HepG2 (cell line): ENCODE results near the gene FGF18. TPM values are rescaled to one million over a fixed set of nuclear protein-coding genes. Genes with fewer than 3 reads are reported as not detected.

ENCODE experiments used
- CREB3 ChIP-seq: sonication (generic); formaldehyde crosslinking; IDR thresholded peaks from 2 replicates; pipeline ENCODE4 v1.5.0; 2020; ENCODE audit warnings: missing genetic modification reagents
- NRL ChIP-seq: sonication (generic); formaldehyde crosslinking; IDR thresholded peaks from 2 replicates; pipeline ENCODE4 v1.5.0; 2020; ENCODE audit warnings: missing genetic modification reagents, mild to moderate bottlenecking, moderate library complexity, borderline replicate concordance
- POGK ChIP-seq: sonication (generic); formaldehyde crosslinking; conservative IDR thresholded peaks from 2 replicates; pipeline ENCODE4 v1.8.0; 2022; ENCODE audit warnings: mild to moderate bottlenecking, moderate library complexity, missing genetic modification reagents
- RAD21 ChIP-seq: fragments of 450-650 bp; formaldehyde crosslinking; IDR thresholded peaks from 2 replicates; pipeline ENCODE4 v1.5.0; 2020; ENCODE audit warnings: mild to moderate bottlenecking
- REST ChIP-seq, 2 experiments: IDR thresholded peaks; 2 replicates each; pipeline ENCODE4 v1.6.1; 2011 to 2012; ENCODE audit warnings: low read length in 2 of 2, borderline replicate concordance in 1 of 2, low read depth in 1 of 2, mild to moderate bottlenecking in 1 of 2, moderate library complexity in 1 of 2
- UBTF ChIP-seq: sonication (generic); formaldehyde crosslinking; IDR thresholded peaks from 2 replicates; pipeline ENCODE4 v1.4.0; 2020; ENCODE audit warnings: mild to moderate bottlenecking, missing genetic modification reagents
- ZNF263 ChIP-seq: sonication (generic); formaldehyde crosslinking; IDR thresholded peaks from 2 replicates; pipeline ENCODE4 v1.4.0; 2020; ENCODE audit warnings: missing genetic modification reagents
- ZNF275 ChIP-seq: sonication (generic); formaldehyde crosslinking; IDR thresholded peaks from 2 replicates; pipeline ENCODE4 v1.8.0; 2022; ENCODE audit warnings: missing genetic modification reagents, mild to moderate bottlenecking, inconsistent platforms, borderline replicate concordance
- ZNF430 ChIP-seq: sonication (generic); formaldehyde crosslinking; IDR thresholded peaks from 2 replicates; pipeline ENCODE4 v1.9.0; 2021; ENCODE audit warnings: mild to moderate bottlenecking, missing genetic modification reagents
- polyA plus RNA-seq, 8 experiments: library from polyadenylated mRNA; depleted of rRNA in 3 of 8; stranded (reverse) in 7 of 8; unstranded in 1 of 8; fragments of >200 nt; fragmentation: Illumina TruSeq in 4 of 8; extraction: Trizol in 4 of 8; gene quantifications; 2 replicates each; pipeline versions ENCODE4 v1.2.1 to v1.2.3, GENCODE V29; 2011 to 2016; ENCODE audit warnings: low read depth in 4 of 8, missing spikeins in 1 of 8, mixed read lengths in 1 of 8; ENCODE audit not compliant: insufficient read depth in 1 of 8
- total RNA-seq, 5 experiments: library from RNA; depleted of rRNA; stranded (reverse); fragments of >200 nt; fragmentation: Illumina TruSeq; extraction: Trizol; gene quantifications; 2 replicates each; pipeline ENCODE4 v1.2.3, GENCODE V29; 2016; ENCODE audit warnings: low read depth in 1 of 5

The FGF18 gene
- total and polyA plus RNA-seq, 2 of the 13 experiments (the other 11 are each of a cell fraction or from before 2014, with no cell fraction given): not detected

GRCh38 chr5:171418316-171418981 lies 998 bp upstream of the FGF18 start (continued):
- TF ChIP-seq REST (IDR thresholded peaks at IDR 0.05; ENCODE audit: borderline replicate concordance in 1 of 2, low read depth in 1 of 2, low read length in 2 of 2) (peak; percentile 60 to 90), NRL (peak; percentile 38; the same call in 1 of the 2 replicates), UBTF (CRISPR knock-in tag) (peak; percentile 53; the same call in 1 of the 2 replicates), POGK (CRISPR knock-in tag) (0 out of 2 replicates have a peak, but pooled peaks have one; percentile 40), ZNF275 (CRISPR knock-in tag) (0 out of 2 replicates have a peak, but pooled peaks have one; percentile 41), CREB3 (no peak), ZNF263 (CRISPR knock-in tag) (peak; percentile 59; the same call in 1 of the 2 replicates), RAD21 (peak; percentile 92), ZNF430 (CRISPR knock-in tag) (no peak)
